Tibial artery (tissue), 4 donors: ENCODE measurements around the gene VDAC2.

Source experiments
- DNase-seq, 2 donors: peaks; one replicate each; pipeline ENCODE4 v3.0.0-alpha.2; 2019
- H3K27ac ChIP-seq, 2 donors: fragments of 200-600 bp; sonication (generic) in 1 of 2; 1 replicate in 1 of 2; 2 replicates in 1 of 2; pipeline ENCODE4 v1.5.1; 2018 to 2019; ENCODE audit warnings: mild to moderate bottlenecking in 1 of 2
- H3K27me3 ChIP-seq, 2 donors: fragments of 200-600 bp; sonication (generic) in 1 of 2; one replicate each; pipeline versions ENCODE4 v1.5.1 to v1.6.0; 2016 to 2019
- H3K36me3 ChIP-seq, 3 donors: fragments of 200-600 bp; sonication (generic) in 2 of 3; one replicate each; pipeline ENCODE4 v1.5.1; 2016 to 2019; ENCODE audit warnings: mild to moderate bottlenecking in 2 of 3
- H3K4me1 ChIP-seq, 4 donors: fragments of 200-600 bp; sonication (generic) in 2 of 4; 1 replicate in 3 of 4; 2 replicates in 1 of 4; pipeline ENCODE4 v1.5.1; 2016 to 2019
- H3K4me3 ChIP-seq, 2 donors: fragments of 200-600 bp; sonication (generic) in 1 of 2; 1 replicate in 1 of 2; 2 replicates in 1 of 2; pipeline ENCODE4 v1.5.1; 2018 to 2019; ENCODE audit warnings: mild to moderate bottlenecking in 2 of 2
- H3K9me3 ChIP-seq, 3 donors: fragments of 200-600 bp; sonication (generic) in 1 of 3; one replicate each; pipeline ENCODE4 v1.5.1; 2016 to 2019
- CTCF ChIP-seq, 2 experiments: fragments of 200-600 bp in 1 of 2; fragments of 450-650 bp in 1 of 2; IDR thresholded peaks; one replicate each; pipeline ENCODE4 v1.5.1; 2017 to 2019; ENCODE audit warnings: antibody characterized with exemption in 2 of 2, mild to moderate bottlenecking in 1 of 2, moderate library complexity in 1 of 2
- intact Hi-C: fragments of 100-400 bp; cut with DNase I; formaldehyde crosslinking; loops from one replicate; pipeline ENCODE4 v1.15.0; 2023; ENCODE audit warnings: low total_unique reads

VDAC2 gene

GRCh38 chr10:75245354-75246250 lies 35.0 kb downstream of the VDAC2 start:
- no peaks in the 10 kb centered on the region for H3K9me3 ChIP-seq
- no peak overlapping the region for H3K4me3 ChIP-seq
- intact Hi-C loops, result no loop called here
- no peak for TF ChIP-seq CTCF (IDR thresholded peaks at IDR 0.05)
- no peak for DNase-seq
- no peaks in the 10 kb centered on the region for H3K4me1 ChIP-seq
- H3K27ac ChIP-seq, result no peak overlapping the region
- peaks cover 0 to 4% of the 10 kb centered on the region in 2 donors for H3K27me3 ChIP-seq
- no peaks in the 10 kb centered on the region for H3K36me3 ChIP-seq

- H3K27me3 ChIP-seq, result peaks cover 0 to 4% of the 10 kb centered on the region in 2 donors
- intact Hi-C loops, result no loop called here
- no peak overlapping the region for H3K27ac ChIP-seq
Measured at GRCh38 chr10:75246506-75246905, 35.9 kb downstream of the VDAC2 start.

GRCh38 chr10:75247797-75248196 lies 37.2 kb downstream of the VDAC2 start:
- intact Hi-C loops, result no loop called here
- no peak overlapping the region for H3K4me3 ChIP-seq
- no peaks in the 10 kb centered on the region for H3K36me3 ChIP-seq
- peak in 1 of 2 donors; percentile 45 for DNase-seq
- H3K27ac ChIP-seq, result no peak overlapping the region
- no peak for TF ChIP-seq CTCF (IDR thresholded peaks at IDR 0.05)
- no peaks in the 10 kb centered on the region for H3K4me1 ChIP-seq
- peaks cover 0 to 4% of the 10 kb centered on the region in 2 donors for H3K27me3 ChIP-seq
- peaks cover 0 to 5% (median 0%) of the 10 kb centered on the region in 3 donors for H3K9me3 ChIP-seq

More at GRCh38 chr10:75246506-75246905, 35.9 kb downstream of the VDAC2 start:
- no peak overlapping the region for H3K4me3 ChIP-seq
- no peak for DNase-seq
- no peaks in the 10 kb centered on the region for H3K9me3 ChIP-seq
- TF ChIP-seq CTCF (IDR thresholded peaks at IDR 0.05), result no peak
- no peaks in the 10 kb centered on the region for H3K36me3 ChIP-seq
- no peaks in the 10 kb centered on the region for H3K4me1 ChIP-seq

GRCh38 chr10:75250934-75251333 lies 40.3 kb downstream of the VDAC2 start:
- Histone ChIP-seq H3K4me1 (no peaks in the 10 kb centered on the region), H3K9me3 (peaks cover 7 to 14% (median 7%) of the 10 kb centered on the region in 3 donors), H3K27me3 (no peaks in the 10 kb centered on the region), H3K27ac (no peak overlapping the region), H3K36me3 (no peaks in the 10 kb centered on the region), H3K4me3 (no peak overlapping the region)
- TF ChIP-seq CTCF (IDR thresholded peaks at IDR 0.05), result no peak
- intact Hi-C loops, result no loop called here
- DNase-seq, result no peak

GRCh38 chr10:75253281-75254220 lies 43.0 kb downstream of the VDAC2 start:
- no peaks in the 10 kb centered on the region for H3K4me1 ChIP-seq
- no peak for TF ChIP-seq CTCF (IDR thresholded peaks at IDR 0.05)
- intact Hi-C loops, result no loop called here
- no peak for DNase-seq
- no peak overlapping the region for H3K4me3 ChIP-seq
- H3K36me3 ChIP-seq, result no peaks in the 10 kb centered on the region
- no peak overlapping the region for H3K27ac ChIP-seq
- H3K27me3 ChIP-seq, result no peaks in the 10 kb centered on the region
- peaks cover 7 to 14% (median 7%) of the 10 kb centered on the region in 3 donors for H3K9me3 ChIP-seq
